Smooth muscle cell (in vitro differentiated cells): Measurements from ENCODE around the gene ZNF554. TPM values are rescaled to one million over a fixed set of nuclear protein-coding genes. Genes with fewer than 3 reads are reported as not detected.

Experiments used
- DNase-seq: peaks from one replicate; lab custom pipeline; 2025; ENCODE audit not compliant: unreplicated experiment; lab: John Stamatoyannopoulos, UW
- H2AFZ ChIP-seq: fragments of 200-600 bp; sonication (generic); 2 replicates; pipeline ENCODE4 v1.6.0; 2016; ENCODE audit warnings: antibody characterized with exemption, low read depth, mild to moderate bottlenecking
- H3F3A ChIP-seq: fragments of 200-600 bp; sonication (generic); 2 replicates; pipeline ENCODE4 v1.6.0; 2017; ENCODE audit warnings: antibody characterized with exemption, low read depth
- H3K27ac ChIP-seq: fragments of 200-600 bp; sonication (generic); 2 replicates; pipeline ENCODE4 v1.5.1; 2016; ENCODE audit warnings: low read depth, mild to moderate bottlenecking
- H3K27me3 ChIP-seq: fragments of 200-600 bp; sonication (generic); 2 replicates; pipeline ENCODE4 v1.6.1; 2016; ENCODE audit warnings: low read depth, mild to moderate bottlenecking
- H3K36me3 ChIP-seq: fragments of 200-600 bp; sonication (generic); 2 replicates; pipeline ENCODE4 v1.5.1; 2016; ENCODE audit warnings: low read depth
- H3K4me1 ChIP-seq: fragments of 200-600 bp; sonication (generic); 2 replicates; pipeline ENCODE4 v1.5.1; 2016; ENCODE audit warnings: low read depth
- H3K4me2 ChIP-seq: fragments of 200-600 bp; sonication (generic); 2 replicates; pipeline ENCODE4 v1.6.0; 2016; ENCODE audit warnings: mild to moderate bottlenecking
- H3K4me3 ChIP-seq: fragments of 200-600 bp; sonication (generic); 2 replicates; pipeline ENCODE4 v1.5.1; 2016; ENCODE audit warnings: mild to moderate bottlenecking
- H3K79me2 ChIP-seq: fragments of 200-600 bp; sonication (generic); 2 replicates; pipeline ENCODE4 v1.6.0; 2016; ENCODE audit warnings: low read depth, mild to moderate bottlenecking
- H3K9ac ChIP-seq: fragments of 200-600 bp; sonication (generic); 2 replicates; pipeline ENCODE4 v1.6.0; 2016; ENCODE audit warnings: low read depth
- H3K9me3 ChIP-seq: fragments of 200-600 bp; sonication (generic); replicated peaks from 2 replicates; pipeline ENCODE4 v1.5.1; 2016; ENCODE audit warnings: low read depth
- H4K20me1 ChIP-seq: fragments of 200-600 bp; sonication (generic); 2 replicates; pipeline ENCODE4 v1.6.0; 2016; ENCODE audit warnings: low read depth
- CTCF ChIP-seq: fragments of 200-600 bp; sonication (generic); IDR thresholded peaks from 2 replicates; pipeline ENCODE4 v1.5.1; 2017; ENCODE audit warnings: borderline replicate concordance, mild to moderate bottlenecking, antibody characterized with exemption; ENCODE audit not compliant: insufficient read depth, poor library complexity, severe bottlenecking
- WGBS: methylation state at CpG from one replicate; pipeline ENCODE4 v1.1.7; 2016; ENCODE audit warnings: low lambda C conversion rate; 5-methylcytosine and 5-hydroxymethylcytosine counted together
- polyA plus RNA-seq: library from polyadenylated mRNA; unstranded; fragments of >200 nt; fragmentation: Nextera tagmentation; extraction: Ambion mirVana; gene quantifications from 2 replicates; pipeline ENCODE4 v1.2.1, GENCODE V29; 2016
- total RNA-seq: library from RNA; depleted of rRNA; stranded (reverse); fragments of >200 nt; gene quantifications from 2 replicates; pipeline ENCODE4 v1.2.3, GENCODE V29; 2014

Gene ZNF554
- total and polyA plus RNA-seq, 2 experiments from 2014 or later = 2.3 to 4.8 TPM

DNA sequence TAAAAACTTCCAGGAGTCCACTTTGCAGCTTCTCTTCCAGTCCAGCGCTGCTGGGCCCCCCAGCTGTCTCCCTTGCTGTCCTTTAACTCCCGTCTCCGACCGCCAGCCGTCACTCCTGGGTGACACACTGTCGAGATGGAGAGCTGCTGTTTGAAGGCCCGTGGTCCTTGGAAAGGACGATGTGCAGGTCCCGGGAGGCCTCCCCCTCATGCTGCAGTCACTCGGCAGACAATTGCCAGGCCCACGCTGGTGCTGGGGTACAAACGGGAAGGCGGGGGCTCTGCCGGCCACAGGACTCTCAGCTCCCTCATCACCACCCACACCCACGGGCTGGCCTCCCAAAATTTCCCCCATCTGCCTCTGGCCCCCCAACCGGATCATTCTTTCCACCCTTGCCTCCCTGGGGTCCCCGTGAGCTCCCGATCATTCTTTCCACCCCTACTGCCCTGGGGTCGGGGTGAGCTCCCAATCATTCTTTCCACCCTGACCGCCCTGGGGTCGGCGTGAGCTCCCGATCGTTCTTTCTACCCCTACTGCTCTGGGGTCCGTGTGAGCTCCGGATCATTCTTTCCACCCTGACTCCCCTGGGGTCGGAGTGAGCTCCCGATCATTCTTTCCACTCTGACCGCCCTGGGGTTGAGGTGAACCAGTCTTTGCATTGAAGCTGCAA is 16.0 kb upstream of the ZNF554 start:
- WGBS = 95% methylated on average over 24 of the region's 29 CpGs
- Histone ChIP-seq H4K20me1 (peaks cover 11% of the 10 kb centered on the region), H3K4me3 (no peak overlapping the region), H3K36me3 (no peaks in the 10 kb centered on the region), H3K4me2 (no peak overlapping the region), H3K27me3 (no peaks in the 10 kb centered on the region), H3K9ac (no peak overlapping the region), H3K79me2 (no peaks in the 10 kb centered on the region), H2AFZ (no peak overlapping the region), H3K27ac (no peak overlapping the region), H3K9me3 (no peaks in the 10 kb centered on the region), H3F3A (no peaks in the 10 kb centered on the region), H3K4me1 (no peaks in the 10 kb centered on the region)
- no peak for DNase-seq
- no peak for TF ChIP-seq CTCF

GRCh38 chr19:2804156-2805004 is 15.3 kb upstream of the ZNF554 start:
- DNase-seq = no peak
- Histone ChIP-seq H3K9me3 (no peaks in the 10 kb centered on the region), H3K4me3 (no peak overlapping the region), H4K20me1 (peaks cover 5% of the 10 kb centered on the region), H2AFZ (no peak overlapping the region), H3K4me2 (no peak overlapping the region), H3K27ac (no peak overlapping the region), H3K9ac (no peak overlapping the region), H3K27me3 (no peaks in the 10 kb centered on the region), H3F3A (no peaks in the 10 kb centered on the region), H3K79me2 (no peaks in the 10 kb centered on the region), H3K36me3 (no peaks in the 10 kb centered on the region), H3K4me1 (no peaks in the 10 kb centered on the region)
- 97% methylated on average over 27 of the region's 27 CpGs for WGBS
- TF ChIP-seq CTCF = no peak

GRCh38 chr19:2805261-2805900 is 14.3 kb upstream of the ZNF554 start:
- TF ChIP-seq CTCF = no peak
- H3F3A ChIP-seq = no peaks in the 10 kb centered on the region
- no peak overlapping the region for H3K27ac ChIP-seq
- no peaks in the 10 kb centered on the region for H3K4me1 ChIP-seq
- H3K4me2 ChIP-seq = no peak overlapping the region
- no peak overlapping the region for H2AFZ ChIP-seq
- peaks cover 5% of the 10 kb centered on the region for H4K20me1 ChIP-seq
- H3K36me3 ChIP-seq = no peaks in the 10 kb centered on the region
- H3K79me2 ChIP-seq = no peaks in the 10 kb centered on the region
- no peak overlapping the region for H3K4me3 ChIP-seq
- 96% methylated on average over 26 of the region's 28 CpGs for WGBS
- H3K9me3 ChIP-seq = no peaks in the 10 kb centered on the region
- DNase-seq = no peak
- H3K27me3 ChIP-seq = no peaks in the 10 kb centered on the region
- no peak overlapping the region for H3K9ac ChIP-seq
